ENCODE results near the gene LCLAT1.
"Not testable (repeated sequence)": the region's sequence is repeated elsewhere in the genome, so short reads cannot be mapped to it uniquely, and the experiment has no call there.

Gene LCLAT1

GRCh38 chr2:30456106-30456505 lies 9.1 kb downstream of the LCLAT1 start:
- DNase-seq = no peak

- no peak for DNase-seq
Measured at GRCh38 chr2:30456579-30456978, 9.5 kb downstream of the LCLAT1 start.

DNA sequence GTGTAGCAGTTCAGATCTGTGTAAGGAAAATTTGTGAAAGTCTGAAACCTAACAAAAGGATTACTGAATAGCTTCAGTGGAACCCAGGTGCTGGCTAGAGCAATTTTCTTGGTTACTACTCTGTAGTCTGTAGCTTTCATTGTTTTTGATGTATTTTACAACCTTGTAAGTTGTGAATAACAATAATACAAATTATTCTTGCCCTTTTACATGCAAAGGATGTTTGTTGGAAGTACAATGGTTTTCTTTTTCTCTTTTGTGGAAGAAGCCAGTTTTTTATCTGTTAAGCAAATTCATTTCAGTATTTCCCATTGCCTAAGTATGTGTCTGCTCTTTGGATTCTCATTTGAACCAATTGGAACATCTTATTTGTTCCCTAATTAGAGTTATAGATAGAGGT lies 10.2 kb downstream of the LCLAT1 start:
- no peak for DNase-seq

GRCh38 chr2:30459140-30459539 lies 12.1 kb downstream of the LCLAT1 start:
- no peak for DNase-seq

DNA sequence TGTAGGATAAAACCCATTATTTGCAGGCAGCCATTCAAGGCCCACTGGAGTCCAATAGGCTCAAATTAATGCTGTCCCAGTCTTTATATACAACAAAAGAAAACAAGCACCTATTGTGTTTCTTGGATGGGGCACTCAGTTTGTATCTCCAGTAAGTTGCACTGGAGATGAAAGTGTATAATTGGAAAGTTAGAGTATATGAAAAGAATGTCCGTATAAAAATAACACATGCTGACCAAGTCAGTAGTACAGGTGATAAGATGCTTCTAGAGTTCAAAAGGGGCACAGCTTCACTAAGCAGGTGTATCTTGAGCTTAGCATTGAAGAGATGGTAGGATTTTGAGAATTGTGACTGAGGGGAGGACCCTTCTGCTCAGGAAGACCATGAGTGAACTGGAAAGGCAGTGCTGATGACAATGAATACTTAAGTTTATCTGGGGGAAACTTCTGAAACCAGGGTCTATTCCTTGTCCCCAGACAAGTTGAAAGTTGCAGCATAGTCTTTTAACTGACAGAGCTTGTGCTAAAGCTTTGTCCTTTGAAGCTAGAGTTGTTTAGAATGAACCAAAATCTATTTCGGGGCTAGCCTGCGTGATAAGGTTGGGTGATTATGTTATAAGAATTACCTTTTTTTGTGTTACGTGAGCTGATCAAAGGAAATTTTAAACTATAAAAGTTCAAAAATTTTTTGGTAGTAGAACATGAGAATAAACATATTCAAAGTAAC lies 15.2 kb downstream of the LCLAT1 start:
- no peak for DNase-seq

- no peak for DNase-seq
Measured at GRCh38 chr2:30463535-30463934, 16.5 kb downstream of the LCLAT1 start.

- no peak for DNase-seq
Measured at GRCh38 chr2:30464544-30465170, 17.6 kb downstream of the LCLAT1 start.

DNA sequence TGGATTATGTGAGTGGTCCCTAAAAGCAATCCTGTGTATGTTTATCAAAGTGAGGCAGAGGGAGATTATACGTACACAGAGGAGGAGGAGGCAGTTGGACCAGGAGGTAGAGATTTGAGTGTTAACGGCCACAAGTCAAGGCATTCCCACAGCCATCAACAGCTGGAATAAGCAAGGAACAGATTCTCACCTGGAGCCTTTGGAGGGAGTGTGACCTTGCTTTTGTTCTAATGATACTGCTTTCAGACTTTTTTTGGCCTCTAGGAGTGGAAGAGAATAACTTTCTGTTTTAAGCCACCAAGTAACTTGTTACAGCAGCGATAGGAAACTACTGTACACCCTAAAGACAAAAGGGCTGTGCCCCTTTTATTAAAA lies 18.1 kb downstream of the LCLAT1 start:
- DNase-seq = no peak

DNA sequence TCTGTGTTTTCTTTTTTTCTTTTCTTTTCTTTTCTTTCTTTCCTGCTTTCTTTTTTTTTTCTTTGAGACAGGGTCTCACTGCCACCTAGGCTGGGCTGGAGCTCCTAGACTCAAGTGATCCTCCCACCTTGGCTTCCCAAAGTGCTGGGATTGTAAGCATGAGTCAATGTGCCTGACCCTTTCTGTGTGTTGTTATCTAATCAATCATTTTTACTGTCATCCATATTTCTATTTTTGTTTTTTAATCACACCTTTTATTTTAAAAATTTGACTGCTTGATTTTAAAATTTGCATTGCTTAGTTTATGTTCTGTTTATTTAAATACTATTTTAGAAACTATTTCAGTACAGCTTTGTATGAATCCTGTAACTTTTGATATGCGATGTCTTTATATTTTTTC lies 19.2 kb downstream of the LCLAT1 start:
- no peak for DNase-seq

GRCh38 chr2:30467062-30467826 lies 20.2 kb downstream of the LCLAT1 start:
- DNase-seq = not testable (repeated sequence)

DNA sequence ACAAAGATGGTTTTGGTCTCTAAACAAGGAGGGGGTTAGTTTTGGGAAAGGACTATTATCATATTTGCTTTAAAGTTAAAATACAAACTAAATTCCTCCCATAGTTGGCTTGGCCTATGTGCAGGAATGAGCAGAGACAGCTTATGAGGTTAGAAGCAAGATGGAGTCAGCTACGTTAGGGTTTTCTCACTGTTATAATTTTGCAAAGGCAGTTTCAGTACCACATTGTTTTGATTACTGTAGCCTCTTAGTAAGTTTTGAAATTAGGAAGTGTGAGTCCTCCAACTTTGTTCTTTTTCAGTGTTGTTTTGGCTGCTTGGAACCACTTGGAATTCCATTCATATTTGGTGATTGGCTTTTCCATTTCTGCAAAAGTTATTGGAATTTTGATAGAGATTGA lies 23.4 kb downstream of the LCLAT1 start:
- no peak for DNase-seq

- DNase-seq = no peak
Measured at GRCh38 chr2:30472326-30472725, 25.3 kb downstream of the LCLAT1 start.

GRCh38 chr2:30475542-30475941 lies 28.5 kb downstream of the LCLAT1 start:
- no peak for DNase-seq

DNA sequence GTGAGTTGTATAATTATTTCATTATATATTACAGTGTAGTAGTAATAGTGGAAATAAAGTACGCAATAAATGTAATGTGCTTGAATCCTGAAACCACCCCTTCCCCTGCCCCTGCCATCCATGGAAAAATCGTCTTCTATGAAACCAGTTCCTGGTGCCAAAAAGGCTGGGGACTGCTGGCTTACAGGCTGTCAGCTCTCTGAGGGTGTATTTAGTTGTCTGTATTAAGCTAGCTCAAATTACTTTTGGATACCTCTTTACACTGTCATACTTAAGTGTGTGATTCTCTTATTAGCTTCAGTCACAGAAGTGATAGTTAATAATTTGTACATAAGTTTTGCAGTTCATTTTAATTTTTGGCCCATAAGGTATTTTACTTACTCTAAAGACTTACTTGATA lies 29.6 kb downstream of the LCLAT1 start:
- no peak for DNase-seq

DNA sequence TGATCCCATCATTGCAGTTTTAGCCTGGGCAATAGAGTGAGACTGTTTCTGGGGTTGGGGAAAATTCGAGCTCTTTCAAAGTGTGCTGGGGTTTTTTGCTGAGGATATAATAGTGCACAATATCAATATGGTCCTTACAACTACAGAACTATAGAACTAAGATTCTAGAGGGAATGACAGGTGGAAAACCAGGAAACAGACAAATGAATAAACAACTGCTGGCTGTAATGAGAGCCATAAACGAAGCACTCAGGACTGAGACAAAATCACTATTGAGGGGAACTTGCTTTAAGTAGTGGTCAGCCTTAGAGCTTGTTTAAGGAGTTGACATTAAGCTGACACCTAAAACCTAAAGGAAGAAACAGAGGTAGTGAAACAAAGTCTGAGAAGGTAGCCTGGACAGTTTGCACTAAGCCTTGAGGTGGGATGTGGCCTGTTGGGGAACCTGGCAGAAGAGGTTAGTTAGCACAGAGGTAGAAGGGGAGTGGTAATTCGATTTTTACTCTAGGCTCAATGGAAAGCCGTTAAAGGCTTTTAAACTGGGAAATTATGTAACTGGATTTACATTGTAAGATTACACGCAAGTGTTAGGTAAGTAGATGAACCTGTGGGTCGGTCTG lies 33.8 kb downstream of the LCLAT1 start:
- DNase-seq = no peak

GRCh38 chr2:30481323-30481800 lies 34.3 kb downstream of the LCLAT1 start:
- DNase-seq = peak in 3 of 14 donors; percentile 3 to 6 (median 3)

DNA sequence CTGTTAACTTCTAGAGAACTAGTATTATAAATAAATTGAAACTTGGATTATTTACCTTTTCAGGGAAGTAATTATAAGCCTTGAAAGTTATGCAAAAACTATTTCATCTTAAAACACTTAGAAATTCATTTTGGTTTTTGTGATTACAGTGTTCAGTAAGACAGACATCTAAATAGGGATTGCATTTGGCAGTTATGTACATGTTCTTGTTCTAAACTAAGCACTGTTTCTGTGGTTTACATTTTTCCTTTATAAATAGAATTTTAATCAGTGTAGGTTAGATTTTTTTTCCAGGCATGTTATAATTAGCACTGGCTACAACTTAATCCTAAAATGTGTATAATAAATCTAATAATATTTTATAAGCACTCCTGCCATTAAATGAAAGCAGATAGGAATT lies 35.0 kb downstream of the LCLAT1 start:
- DNase-seq = no peak

- DNase-seq = no peak
Measured at GRCh38 chr2:30484145-30484544, 37.1 kb downstream of the LCLAT1 start.

DNA sequence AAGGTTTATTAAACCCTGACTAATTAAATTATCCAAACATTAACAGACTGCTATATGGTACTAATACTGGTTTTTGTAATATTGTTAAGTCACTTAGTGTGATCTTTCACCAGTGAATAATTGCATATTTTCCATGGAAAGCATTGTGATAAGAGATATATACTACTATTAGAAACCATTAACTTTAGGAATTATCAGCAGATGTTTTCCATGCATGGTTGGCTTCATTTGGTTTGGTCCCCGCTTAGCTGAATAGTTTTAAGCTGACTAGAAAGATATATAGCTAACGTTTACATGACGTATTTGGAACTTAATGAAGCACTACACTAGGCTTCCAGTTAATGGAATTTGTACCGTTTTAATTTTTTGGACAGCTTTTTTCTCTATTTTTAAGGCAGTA lies 37.9 kb downstream of the LCLAT1 start:
- no peak for DNase-seq

DNA sequence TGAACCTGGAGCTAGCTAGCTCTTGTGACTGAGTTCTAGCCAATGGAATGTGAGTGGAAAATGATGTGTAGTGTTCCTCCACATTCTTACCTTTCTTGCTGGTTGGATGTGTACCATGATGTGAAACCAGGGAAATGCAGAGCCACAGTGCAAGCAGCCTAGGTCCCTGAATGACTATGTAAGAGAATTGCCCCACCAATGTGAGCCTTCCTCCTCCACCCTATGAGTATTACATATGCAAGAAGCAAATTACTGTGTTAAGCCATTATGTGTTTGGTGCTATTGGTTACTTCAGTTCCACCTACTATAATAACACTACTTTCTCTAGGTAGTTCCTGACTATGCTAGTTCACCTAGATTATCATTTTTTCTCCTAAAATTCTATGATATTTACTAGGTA lies 39.6 kb downstream of the LCLAT1 start:
- no peak for DNase-seq

GRCh38 chr2:30487603-30488002 lies 40.6 kb downstream of the LCLAT1 start:
- DNase-seq = no peak

DNA sequence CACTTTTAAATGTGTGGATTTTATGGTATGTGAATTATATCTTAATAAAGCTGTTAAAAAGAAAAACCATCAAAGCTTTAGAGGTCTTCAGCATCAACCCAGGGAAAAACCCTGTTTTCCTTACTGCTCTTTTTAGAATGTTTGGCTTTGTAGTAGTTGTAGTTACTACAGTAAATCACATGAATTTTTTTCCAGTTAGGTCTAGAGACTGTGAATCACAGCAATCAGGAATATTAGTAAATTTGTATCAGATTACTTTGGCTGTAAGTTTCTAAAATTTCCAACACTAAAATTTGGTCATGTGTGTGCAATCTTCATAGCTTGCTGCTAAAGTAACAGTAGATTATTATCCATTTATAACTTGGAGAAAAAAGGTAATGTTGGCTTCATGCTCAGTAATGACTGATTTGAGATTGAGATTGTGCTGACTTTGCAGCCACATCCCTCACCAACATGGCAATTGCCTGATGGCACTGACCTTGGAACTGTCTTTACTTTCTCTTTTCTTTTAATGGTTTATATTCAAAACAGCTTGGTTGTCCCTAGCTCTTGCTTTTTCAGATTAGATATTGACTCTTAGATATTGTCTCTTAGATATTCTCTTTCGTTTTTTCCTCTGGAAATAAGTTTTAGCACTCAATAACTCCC lies 41.1 kb downstream of the LCLAT1 start:
- DNase-seq = no peak

DNA sequence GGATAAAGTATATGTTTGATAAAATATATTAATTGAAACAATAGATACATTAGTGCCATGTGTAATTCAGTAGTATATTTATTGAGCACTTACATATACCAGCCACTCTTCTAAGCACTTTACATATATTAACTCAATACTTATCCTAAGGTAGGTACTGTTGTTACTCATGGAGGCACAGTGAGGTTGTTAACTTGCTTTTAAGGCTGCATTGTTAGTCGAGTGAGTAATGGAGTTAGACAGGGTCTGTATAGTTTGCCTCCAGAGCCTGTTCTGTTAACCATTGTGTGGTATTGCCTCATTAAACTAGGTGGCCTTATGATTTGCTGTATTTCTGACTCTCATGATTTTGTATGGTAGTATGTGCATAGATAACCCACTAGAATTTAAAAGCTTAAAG lies 44.2 kb downstream of the LCLAT1 start:
- no peak for DNase-seq
